HG02642 (cell line): ENCODE results near the gene TUBGCP3.
"Not testable (repeated sequence)": the region's sequence is repeated elsewhere in the genome, so short reads cannot be mapped to it uniquely, and the experiment has no call there.

Source experiments
- ATAC-seq: cut with Tn5 transposase; IDR thresholded peaks from one replicate; pipeline ENCODE4 v1.9.1; 2021; ENCODE audit warnings: mild to moderate bottlenecking; ENCODE audit not compliant: unreplicated experiment, poor library complexity

The TUBGCP3 gene, protein sequence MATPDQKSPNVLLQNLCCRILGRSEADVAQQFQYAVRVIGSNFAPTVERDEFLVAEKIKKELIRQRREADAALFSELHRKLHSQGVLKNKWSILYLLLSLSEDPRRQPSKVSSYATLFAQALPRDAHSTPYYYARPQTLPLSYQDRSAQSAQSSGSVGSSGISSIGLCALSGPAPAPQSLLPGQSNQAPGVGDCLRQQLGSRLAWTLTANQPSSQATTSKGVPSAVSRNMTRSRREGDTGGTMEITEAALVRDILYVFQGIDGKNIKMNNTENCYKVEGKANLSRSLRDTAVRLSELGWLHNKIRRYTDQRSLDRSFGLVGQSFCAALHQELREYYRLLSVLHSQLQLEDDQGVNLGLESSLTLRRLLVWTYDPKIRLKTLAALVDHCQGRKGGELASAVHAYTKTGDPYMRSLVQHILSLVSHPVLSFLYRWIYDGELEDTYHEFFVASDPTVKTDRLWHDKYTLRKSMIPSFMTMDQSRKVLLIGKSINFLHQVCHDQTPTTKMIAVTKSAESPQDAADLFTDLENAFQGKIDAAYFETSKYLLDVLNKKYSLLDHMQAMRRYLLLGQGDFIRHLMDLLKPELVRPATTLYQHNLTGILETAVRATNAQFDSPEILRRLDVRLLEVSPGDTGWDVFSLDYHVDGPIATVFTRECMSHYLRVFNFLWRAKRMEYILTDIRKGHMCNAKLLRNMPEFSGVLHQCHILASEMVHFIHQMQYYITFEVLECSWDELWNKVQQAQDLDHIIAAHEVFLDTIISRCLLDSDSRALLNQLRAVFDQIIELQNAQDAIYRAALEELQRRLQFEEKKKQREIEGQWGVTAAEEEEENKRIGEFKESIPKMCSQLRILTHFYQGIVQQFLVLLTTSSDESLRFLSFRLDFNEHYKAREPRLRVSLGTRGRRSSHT

GRCh38 chr13:112587764-112588489 is at the start of gene TUBGCP3:
Gene TUBGCP3, minus strand, starts transcription at chr13:112588153. Its CDS starts 173 bp downstream, at chr13:112587980.
- peak; percentile 81 for ATAC-seq

DNA sequence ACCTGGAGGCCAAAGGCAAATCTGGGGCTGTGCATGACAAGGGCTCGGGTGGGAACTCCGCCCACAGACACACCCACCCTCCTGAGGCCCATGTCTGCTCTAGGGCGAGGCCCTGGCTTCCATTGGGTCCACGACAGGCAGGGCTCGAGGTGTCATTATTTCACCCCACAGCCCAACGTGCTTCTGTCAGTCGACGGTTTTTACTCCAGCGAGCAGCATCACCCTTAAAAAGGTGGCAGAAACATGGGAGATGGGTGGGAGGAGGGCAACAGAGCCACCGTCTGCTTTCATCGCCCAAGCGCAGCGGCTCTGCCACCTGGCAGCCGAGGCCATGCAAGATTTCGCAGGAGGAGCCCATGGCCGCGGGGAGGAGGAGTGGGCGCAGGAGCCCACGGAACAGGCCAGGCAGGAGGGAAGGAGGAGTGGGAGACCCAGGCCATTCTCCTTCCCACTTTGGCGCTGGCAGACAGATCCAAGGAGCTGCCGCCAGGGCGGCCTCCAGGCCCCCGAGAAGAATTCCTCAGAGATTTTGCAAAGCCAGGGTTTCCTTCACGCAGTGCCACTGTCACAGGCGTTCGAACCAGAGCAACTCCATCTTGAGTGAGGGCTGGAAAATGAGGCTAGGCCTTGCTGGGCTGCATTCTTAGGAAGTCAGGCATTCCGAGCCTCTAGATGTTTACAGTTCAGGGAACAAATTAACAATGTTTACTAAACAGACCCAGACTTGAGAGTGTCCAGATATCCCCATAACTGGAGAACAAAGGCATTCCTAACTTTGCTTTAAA is 49.3 kb upstream of the TUBGCP3 start:
- ATAC-seq: no peak

DNA sequence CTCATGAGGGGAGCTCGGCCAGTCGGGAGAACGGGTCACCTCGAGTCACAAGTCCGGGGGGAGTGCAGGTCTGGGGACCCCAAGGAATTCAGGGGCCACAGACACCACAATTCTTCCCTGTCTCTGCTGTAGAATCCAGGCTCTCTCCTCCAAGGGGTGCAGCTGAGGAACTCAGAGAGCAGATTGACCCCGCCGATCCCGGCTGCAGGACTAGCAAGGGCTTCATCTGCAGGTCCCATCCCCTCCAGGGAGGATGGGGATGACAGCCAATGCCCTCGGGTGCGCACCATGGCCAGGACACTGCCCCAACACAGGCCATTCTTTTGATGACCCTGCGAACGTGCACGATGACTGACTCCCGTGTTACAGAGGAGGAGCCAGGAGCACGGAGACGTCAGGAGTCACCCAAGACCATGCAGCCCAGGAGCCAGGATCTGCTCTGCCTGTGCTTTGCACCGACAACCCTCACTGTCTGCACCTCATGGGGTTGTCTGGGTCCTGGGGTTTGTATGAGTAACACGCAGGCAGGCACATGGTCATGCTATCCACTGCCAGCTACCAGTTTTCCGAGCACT is 48.5 kb upstream of the TUBGCP3 start:
- no peak for ATAC-seq

- no peak for ATAC-seq
Measured at GRCh38 chr13:112635323-112635722, 47.4 kb upstream of the TUBGCP3 start.

DNA sequence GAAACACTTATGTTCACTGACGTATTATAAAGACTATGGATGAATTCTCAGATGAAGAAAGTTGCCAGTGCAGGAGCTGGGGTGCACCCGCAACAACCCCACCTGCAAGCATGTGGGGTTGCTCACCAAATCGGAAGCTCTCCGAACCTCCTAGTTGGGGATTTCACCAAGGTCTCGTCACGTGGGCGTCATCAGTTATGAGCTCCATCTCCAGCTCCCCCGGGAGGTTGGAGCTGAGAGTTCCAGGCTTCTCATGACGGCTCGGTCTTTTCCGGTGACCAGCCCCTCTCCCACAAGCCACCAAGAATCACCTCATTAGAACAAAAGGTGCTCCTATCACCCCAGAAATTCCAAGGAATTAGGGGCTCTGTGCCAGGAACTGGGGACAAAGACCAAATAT is 46.1 kb upstream of the TUBGCP3 start:
- ATAC-seq: no peak

- not testable (repeated sequence) for ATAC-seq
Measured at GRCh38 chr13:112630226-112630625, 42.3 kb upstream of the TUBGCP3 start.

GRCh38 chr13:112629161-112629560 is 41.2 kb upstream of the TUBGCP3 start:
- no peak for ATAC-seq

DNA sequence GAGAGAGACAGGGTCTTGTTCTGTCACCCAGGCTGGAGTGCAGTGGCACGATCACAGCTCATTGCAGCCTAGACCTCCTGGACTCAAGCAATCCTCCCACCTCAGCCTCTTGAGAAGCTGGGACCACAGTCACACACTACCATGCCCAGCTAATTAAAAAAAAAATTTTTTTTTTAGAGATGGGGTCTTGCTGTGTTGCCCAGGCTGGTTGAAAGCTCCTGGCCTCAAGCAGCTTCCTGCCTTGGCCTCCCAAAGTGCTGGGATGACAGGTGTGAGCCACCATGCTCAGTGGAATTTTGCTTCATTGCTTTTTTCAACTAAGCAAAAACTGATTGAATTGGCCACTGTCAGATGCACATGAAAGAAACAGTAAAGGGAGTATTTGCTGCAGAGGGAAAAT is 39.7 kb upstream of the TUBGCP3 start:
- not testable (repeated sequence) for ATAC-seq

GRCh38 chr13:112627161-112627560 is 39.2 kb upstream of the TUBGCP3 start:
- ATAC-seq: no peak

DNA sequence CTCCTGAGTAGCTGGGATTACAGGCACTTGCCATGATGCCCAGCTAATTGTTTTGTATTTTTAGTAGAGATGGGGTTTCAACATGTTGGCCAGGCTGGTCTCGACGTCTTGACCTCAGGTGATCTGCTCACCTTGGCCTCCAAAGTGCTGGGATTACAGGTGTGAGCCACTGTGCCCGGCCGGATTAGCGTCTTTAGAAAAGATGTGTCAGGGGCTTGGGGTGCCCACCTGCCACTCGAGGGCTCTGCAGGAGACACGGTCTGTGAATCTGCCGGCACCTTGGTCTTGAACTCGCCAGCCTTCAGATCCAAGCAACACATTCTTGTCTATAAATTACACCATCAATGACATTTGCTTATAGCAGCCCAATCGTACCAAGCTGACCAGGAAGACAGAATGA is 38.8 kb upstream of the TUBGCP3 start:
- ATAC-seq: no peak

GRCh38 chr13:112626124-112626523 is 38.2 kb upstream of the TUBGCP3 start:
- ATAC-seq: no peak

DNA sequence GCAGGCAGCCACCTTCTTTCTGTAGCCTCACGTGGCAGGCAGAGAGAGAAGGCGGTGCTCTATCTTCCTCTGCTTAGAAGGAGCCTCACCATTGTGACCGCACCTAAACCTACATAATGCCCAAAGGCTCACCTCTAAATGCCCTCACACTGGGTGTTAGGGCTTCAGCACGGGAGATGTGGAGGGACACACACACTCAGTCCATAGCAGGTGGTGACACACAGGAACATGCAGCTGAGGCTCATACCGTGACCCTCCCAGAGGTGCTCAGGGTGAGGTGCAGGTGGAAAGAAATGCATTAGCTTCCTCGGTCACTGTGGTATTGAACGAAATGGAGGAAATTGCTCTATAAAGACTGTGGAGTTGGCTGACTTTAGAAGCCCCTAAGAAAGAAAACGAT is 37.7 kb upstream of the TUBGCP3 start:
- no peak for ATAC-seq

GRCh38 chr13:112624602-112625430 is 36.9 kb upstream of the TUBGCP3 start:
- no peak for ATAC-seq

DNA sequence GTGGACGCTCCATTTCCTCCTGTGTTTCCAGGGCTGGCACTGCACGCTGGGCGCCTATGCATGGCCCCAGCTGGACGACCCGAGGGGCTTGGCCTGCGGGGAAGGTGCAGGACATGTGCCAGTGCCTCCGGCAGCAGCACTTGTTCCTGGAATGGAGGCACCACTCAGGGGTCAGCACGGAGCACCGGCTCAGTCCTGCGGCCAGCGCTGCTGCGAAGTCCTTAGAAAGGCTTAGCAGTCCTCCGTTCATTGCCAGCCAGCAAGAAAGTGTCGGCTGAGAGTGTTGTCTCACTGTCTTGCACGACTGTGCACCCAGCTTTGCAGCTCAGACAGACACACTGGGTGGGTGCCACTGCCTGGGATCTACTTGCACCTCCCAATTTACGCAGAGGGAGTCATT is 36.1 kb upstream of the TUBGCP3 start:
- no peak for ATAC-seq

GRCh38 chr13:112623051-112623711 is 35.2 kb upstream of the TUBGCP3 start:
- no peak for ATAC-seq

- no peak for ATAC-seq
Measured at GRCh38 chr13:112622375-112622774, 34.4 kb upstream of the TUBGCP3 start.

GRCh38 chr13:112619730-112620631 is 32.0 kb upstream of the TUBGCP3 start:
- ATAC-seq: peak; percentile 71
